ENCODE data around the gene EEFSEC. TPM values are rescaled to one million over a fixed set of nuclear protein-coding genes. Genes with fewer than 3 reads are reported as not detected.

Gene EEFSEC
- total RNA-seq, 1 experiment from 2014 or later = 15.4 TPM

DNA sequence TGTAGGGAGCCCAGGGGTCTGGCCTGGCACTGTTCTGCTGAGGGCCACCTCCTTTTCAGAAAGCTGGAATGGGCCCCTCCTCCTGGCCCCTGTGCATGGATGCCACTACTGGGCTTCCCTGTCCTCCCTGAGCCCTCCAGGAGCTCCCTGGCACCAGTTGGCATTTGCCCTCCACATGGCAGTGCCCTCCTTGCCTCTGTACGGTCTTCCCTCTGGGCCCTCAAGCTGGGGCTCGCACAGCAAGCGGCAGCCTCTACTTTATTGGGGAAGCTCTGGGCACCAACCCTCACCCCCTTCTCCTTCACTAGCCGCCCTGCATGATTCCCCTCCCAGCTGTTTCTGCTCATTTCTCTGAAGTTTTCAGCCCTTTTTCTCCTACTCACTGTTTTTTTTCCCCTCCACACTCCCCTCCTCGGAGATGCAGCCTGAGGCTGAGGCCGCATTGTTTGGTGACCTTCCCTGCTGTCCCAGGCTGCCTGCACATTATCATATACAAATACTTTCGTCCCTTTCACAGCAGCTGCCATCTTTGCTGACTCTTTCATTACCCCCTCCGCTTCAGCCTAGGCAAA is 127.3 kb downstream of the EEFSEC start:
- in situ Hi-C loops (cut with HindIII; ENCODE audit: low pct_unique_long_range_greater_than_20kb, low sequenced_read_pairs) = no loop called here
- BruUV-seq (replicated peaks) = no TSS peak
- intact Hi-C loops (cut with micrococcal nuclease; ENCODE audit: unreplicated experiment) = no loop called here
- ChIA-PET POLR2A (no interaction called here), CTCF (no interaction called here)
- TF ChIP-seq POLR2AphosphoS5 (IDR thresholded peaks at IDR 0.05; ENCODE audit: low read depth, low read length) = no peak
- TF ChIP-seq TCF7L2 (IDR thresholded peaks at IDR 0.05; ENCODE audit: low read depth, low read length) = no peak
- TF ChIP-seq CTCF (IDR thresholded peaks at IDR 0.05) = no peak
- TF ChIP-seq SIN3A (IDR thresholded peaks at IDR 0.05; ENCODE audit: borderline replicate concordance, insufficient read depth, low read depth, low read length) = no peak
- TF ChIP-seq REST (IDR thresholded peaks at IDR 0.05; ENCODE audit: insufficient read depth in 1 of 2, low read depth in 2 of 2, low read length in 1 of 2) = no peak
- no peak for DNase-seq (ENCODE audit: low read depth, low spot score)
- Histone ChIP-seq H3K27me3 (ENCODE audit: control insufficient read depth, insufficient read depth, low read length) (no peaks in the 10 kb centered on the region), H3K27ac (ENCODE audit: low read length) (no peak overlapping the region), H3K4me3 (ENCODE audit: low read depth in 2 of 2, low read length in 2 of 2) (no peak overlapping the region), H3K4me1 (ENCODE audit: control insufficient read depth, insufficient read depth, low read length) (no peaks in the 10 kb centered on the region), H3K36me3 (ENCODE audit: control insufficient read depth, insufficient read depth, low read length) (no peaks in the 10 kb centered on the region), H3K9me3 (ENCODE audit: control insufficient read depth, insufficient read depth, low read depth, low read length) (no peaks in the 10 kb centered on the region)
- ATAC-seq = no peak

DNA sequence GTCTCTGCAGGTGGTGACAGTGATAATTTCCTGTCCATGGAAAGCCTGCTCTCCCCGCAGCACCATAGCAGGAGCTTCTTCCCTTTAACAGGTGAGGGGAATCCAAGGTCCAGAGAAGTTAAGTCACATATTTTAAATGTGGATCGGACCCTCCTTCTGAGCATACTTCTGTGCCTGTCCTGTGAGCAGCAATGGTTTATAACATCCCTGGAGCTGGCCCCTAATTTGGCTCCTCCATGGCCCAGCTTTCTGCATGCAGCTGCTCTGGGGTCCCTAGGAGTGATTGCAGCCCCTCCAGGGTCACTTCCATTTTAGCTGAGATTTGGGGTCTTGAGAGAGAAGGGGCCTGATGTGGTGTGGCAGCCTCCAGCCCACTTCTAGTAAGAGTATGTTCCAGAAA is 127.8 kb downstream of the EEFSEC start:
- intact Hi-C loops (cut with micrococcal nuclease; ENCODE audit: unreplicated experiment) (no loop called here), in situ Hi-C loops (cut with HindIII; ENCODE audit: low pct_unique_long_range_greater_than_20kb, low sequenced_read_pairs) (no loop called here)
- ATAC-seq = no peak
- POLR2A ChIA-PET = no interaction called here
- no peaks in the 10 kb centered on the region for H3K27me3 ChIP-seq (ENCODE audit: control insufficient read depth, insufficient read depth, low read length)
- H3K9me3 ChIP-seq (ENCODE audit: control insufficient read depth, insufficient read depth, low read depth, low read length) = no peaks in the 10 kb centered on the region
- H3K4me3 ChIP-seq (ENCODE audit: low read depth in 2 of 2, low read length in 2 of 2) = no peak overlapping the region
- no peak overlapping the region for H3K27ac ChIP-seq (ENCODE audit: low read length)
- H3K36me3 ChIP-seq (ENCODE audit: control insufficient read depth, insufficient read depth, low read length) = no peaks in the 10 kb centered on the region
- CTCF ChIA-PET = no interaction called here
- no peaks in the 10 kb centered on the region for H3K4me1 ChIP-seq (ENCODE audit: control insufficient read depth, insufficient read depth, low read length)
- TF ChIP-seq SIN3A (IDR thresholded peaks at IDR 0.05; ENCODE audit: borderline replicate concordance, insufficient read depth, low read depth, low read length) (no peak), TCF7L2 (IDR thresholded peaks at IDR 0.05; ENCODE audit: low read depth, low read length) (no peak), CTCF (IDR thresholded peaks at IDR 0.05) (no peak)
- no peak for DNase-seq (ENCODE audit: low read depth, low spot score)
- no TSS peak for BruUV-seq (replicated peaks)

Measured in Panc1 (cell line).